ENCODE measurements around the gene ALDH16A1. TPM values are rescaled to one million over a fixed set of nuclear protein-coding genes. Genes with fewer than 3 reads are reported as not detected.

Gene ALDH16A1
- total RNA-seq, result 94.0 TPM

DNA sequence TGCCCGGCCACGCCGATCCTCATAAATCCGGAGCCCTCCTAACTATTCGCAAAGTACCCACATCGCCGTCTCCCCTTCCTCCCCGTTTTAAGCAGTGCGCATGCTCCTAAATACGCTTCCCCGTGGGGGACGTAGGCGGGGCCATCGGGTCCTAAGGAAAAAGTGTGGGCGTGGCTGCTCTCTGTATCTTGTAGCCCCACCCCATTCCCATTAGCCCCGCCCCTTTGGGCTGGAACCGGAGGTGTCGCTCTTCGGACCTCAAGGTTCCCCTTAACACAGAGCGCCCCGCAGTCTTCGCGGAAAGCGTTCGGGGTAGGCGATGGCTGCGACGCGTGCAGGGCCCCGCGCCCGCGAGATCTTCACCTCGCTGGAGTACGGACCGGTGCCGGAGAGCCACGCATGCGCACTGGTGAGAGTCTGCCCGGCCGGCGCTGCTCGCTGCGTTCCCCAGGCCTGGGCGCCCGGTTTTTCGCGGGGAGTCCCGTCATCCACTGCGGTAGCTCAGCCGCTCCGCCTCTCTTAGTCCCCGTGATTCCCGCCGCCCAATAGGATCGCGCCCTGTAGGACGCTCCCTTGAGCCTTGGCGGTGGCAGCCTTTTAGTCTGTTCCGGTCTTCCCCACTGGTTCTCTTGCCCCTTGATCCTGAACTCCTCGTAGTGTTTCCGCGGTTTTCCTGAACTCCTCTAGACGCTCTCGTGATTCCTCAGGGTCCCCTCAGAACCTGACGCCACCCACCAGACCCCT is at the start of gene ALDH16A1:
Gene ALDH16A1, plus strand, starts transcription at position 213 of the 744 bp plus-strand sequence. Its CDS starts 107 bp downstream, at position 320.
- peak; percentile 97 to 98 (median 98) for DNase-seq (ENCODE audit: low read depth in 2 of 3, low spot score in 2 of 3)

- no peak for DNase-seq (ENCODE audit: low read depth in 2 of 3, low spot score in 2 of 3)
Observed at GRCh38 chr19:49403404-49404187, 49.4 kb upstream of the ALDH16A1 start.

DNA sequence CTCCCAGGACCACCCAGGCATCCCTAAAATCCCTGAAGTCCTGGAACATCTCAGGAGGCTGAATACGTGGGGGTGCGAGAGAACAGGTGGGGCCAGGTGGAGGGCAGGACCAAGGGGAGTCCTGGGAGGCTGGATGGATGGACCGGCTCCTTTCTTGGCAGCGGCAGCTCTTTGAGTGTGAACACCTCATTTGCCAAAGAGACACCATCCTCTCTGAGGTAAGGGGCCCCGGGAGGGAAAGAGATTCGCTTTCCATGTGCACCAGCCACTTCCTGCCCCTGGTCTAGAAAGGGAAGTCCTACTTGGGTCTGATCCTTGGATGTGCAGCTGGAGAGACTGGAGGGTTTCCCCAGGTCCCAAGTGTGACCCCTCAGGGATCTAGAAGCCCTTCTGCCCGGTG is 45.9 kb upstream of the ALDH16A1 start:
- no peak for DNase-seq (ENCODE audit: low read depth in 2 of 3, low spot score in 2 of 3)

- DNase-seq (ENCODE audit: low read depth in 2 of 3, low spot score in 2 of 3), result no peak
Observed at GRCh38 chr19:49407482-49408015, 45.5 kb upstream of the ALDH16A1 start.

DNA sequence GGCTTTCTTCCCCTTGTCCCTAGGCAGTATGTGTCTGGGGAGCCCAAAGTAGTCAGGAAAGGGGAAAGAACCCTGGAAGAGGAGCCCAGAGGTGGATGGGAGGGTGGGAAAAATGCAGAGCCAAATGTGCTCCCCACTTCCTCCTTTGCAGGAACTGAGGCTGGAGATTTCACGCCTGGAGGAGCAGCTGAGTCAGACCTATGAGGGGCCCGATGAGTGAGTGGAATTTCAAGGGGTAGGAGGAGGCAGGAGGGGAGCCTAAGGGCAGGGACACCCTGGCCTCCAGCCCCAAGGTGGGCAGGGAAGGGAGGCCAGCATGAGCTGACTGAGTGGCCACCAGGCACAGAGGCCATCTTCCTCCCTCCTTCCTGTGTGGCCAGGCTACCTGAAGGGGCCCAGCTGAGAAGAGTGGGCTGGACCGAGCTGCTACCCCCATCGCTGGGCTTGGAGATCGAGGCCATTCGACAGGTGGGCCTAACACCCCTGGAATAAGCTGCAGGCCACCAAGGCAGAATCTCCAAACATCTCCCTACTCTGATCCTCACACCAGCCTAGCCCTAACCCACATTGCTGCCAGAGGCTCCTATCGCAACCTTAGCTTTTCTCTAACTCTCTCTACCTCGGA is 44.1 kb upstream of the ALDH16A1 start:
- no peak for DNase-seq (ENCODE audit: low read depth in 2 of 3, low spot score in 2 of 3)

- DNase-seq (ENCODE audit: low read depth in 2 of 3, low spot score in 2 of 3), result peak in 1 of 3 donors; percentile 35
Observed at GRCh38 chr19:49409441-49410029, 43.5 kb upstream of the ALDH16A1 start.

DNA sequence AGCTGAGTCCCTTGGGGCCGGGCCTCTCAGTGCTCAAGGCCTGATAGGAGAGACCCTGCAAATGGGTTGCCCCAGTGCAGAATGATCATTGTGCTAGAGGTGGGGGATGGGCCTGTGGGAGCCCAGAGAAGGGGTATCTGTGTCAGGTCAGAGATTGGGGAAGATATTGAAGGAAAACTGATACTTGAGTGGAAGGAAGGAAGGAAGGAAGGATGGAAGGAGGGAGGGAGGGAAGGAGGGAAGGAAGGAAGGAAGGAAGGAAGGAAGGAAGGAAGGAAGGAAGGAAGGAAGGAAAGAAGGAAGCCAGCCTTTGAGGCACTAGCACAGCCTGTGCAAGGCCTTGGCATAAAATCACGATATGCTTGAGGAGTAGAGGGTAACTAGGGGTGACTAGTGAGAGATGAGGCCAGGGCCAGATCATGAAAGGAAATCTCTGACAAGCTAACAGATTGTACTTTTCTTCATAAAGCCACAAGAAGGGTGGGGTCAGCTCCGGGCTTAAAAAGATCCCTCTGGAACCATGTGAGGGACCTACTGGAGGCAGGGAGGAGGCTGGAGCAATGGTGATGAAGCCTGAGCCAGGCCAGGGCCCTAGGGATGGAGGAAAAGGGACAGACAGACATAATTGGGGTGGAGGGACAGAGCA is 41.2 kb upstream of the ALDH16A1 start:
- no peak for DNase-seq (ENCODE audit: low read depth in 2 of 3, low spot score in 2 of 3)

- DNase-seq (ENCODE audit: low read depth in 2 of 3, low spot score in 2 of 3), result no peak
Observed at GRCh38 chr19:49413348-49413747, 39.7 kb upstream of the ALDH16A1 start.

- DNase-seq (ENCODE audit: low read depth in 2 of 3, low spot score in 2 of 3), result no peak
Observed at GRCh38 chr19:49414256-49414655, 38.8 kb upstream of the ALDH16A1 start.

GRCh38 chr19:49415102-49415809 is 37.8 kb upstream of the ALDH16A1 start:
- DNase-seq (ENCODE audit: low read depth in 2 of 3, low spot score in 2 of 3), result no peak

DNA sequence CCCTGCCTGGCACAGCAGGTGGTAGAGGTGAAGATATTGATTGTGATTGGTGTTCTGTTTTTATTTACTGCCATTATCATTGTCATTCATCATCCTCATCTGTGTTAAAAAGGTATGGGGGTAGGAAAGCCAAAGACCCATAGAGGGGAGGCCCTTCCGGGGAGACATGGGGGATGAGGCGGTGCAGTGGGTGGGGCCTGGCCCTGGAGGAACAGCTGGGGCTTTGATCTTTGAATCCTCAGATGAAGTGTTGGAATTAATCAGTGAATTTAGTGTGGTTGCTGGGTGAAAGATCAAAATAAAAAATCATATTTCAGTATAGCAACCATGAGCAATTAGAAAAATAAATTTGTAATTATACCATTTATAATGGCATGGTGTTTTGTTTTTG is 37.2 kb upstream of the ALDH16A1 start:
- DNase-seq (ENCODE audit: low read depth in 2 of 3, low spot score in 2 of 3), result no peak

DNA sequence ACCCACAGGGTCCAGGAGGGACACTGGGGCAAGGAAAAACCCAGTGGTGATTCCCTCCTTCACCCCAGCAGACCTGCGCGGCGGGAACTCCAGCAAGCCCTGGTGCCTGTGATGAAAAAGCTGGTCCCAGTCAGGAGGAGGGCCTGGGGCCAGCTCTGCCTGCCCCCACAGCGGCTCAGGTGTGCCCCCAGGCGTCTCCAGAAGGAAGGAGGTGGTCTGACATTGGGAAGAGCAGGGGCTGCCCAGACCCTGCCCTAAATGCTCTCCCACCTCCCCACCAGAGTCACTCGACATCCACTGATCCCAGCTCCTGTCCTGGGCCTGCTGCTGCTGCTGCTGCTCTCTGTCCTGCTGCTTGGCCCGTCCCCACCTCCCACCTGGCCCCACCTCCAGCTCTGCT is 35.9 kb upstream of the ALDH16A1 start:
- no peak for DNase-seq (ENCODE audit: low read depth in 2 of 3, low spot score in 2 of 3)

DNA sequence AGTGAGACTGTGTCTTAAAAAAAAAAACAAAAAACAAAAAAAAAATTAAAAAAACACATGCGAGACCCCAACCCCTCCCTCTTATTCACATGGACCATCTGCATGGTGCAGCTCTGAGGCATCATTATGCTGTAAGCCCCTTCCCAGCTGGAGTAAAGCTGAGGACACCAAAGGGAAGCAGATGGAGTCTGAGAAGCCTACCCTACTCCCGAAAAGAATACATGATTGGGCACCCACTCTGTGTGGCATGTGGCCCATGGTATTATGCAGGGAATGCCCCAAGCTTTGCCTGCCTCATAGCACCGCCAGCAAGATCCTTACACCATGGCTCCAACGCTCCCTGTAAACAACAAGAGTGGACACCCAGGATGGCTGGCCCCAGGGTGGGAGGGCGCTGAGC is 34.5 kb upstream of the ALDH16A1 start:
- no peak for DNase-seq (ENCODE audit: low read depth in 2 of 3, low spot score in 2 of 3)

GRCh38 chr19:49419173-49419572 is 33.9 kb upstream of the ALDH16A1 start:
- no peak for DNase-seq (ENCODE audit: low read depth in 2 of 3, low spot score in 2 of 3)

- DNase-seq (ENCODE audit: low read depth in 2 of 3, low spot score in 2 of 3), result no peak
Observed at GRCh38 chr19:49420227-49420626, 32.8 kb upstream of the ALDH16A1 start.

GRCh38 chr19:49421039-49421877 is 31.8 kb upstream of the ALDH16A1 start:
- DNase-seq (ENCODE audit: low read depth in 2 of 3, low spot score in 2 of 3), result peak in 2 of 3 donors; percentile 63 to 67

- DNase-seq (ENCODE audit: low read depth in 2 of 3, low spot score in 2 of 3), result no peak
Observed at GRCh38 chr19:49421878-49422202, 31.2 kb upstream of the ALDH16A1 start.

DNA sequence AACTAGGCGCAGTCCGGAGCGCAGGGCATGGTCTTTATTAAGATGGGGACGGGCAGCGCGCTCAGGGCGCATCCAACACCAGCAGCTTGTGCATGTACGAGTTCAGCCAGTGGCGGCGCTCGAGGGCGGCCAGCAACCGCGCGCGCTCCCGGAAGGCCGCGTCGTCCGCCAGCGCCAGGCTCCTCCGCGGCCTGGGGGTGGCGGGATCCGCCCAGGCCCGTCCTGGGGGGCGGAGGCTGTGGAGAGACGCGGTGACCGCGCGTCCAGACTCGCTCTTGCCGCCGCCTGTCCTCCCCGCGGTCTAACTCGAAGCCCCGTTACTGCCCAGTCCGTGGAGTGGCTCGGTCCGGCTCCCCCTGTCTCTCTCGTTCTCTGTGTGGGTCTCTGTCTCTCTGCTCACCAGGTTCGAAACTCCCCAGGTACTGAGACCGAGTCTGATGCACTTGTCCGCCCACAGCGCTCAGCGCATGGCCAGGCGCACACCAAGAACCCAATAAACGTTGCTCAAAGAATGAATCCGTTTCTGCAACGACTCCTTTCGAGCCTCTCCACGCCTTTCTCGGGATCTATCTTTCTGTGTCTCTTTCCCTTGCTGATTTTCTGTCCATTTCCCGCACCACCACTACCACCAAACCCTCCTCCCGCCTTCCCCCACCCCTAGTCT is 30.5 kb upstream of the ALDH16A1 start:
- peak in 1 of 3 donors; percentile 59 for DNase-seq (ENCODE audit: low read depth in 2 of 3, low spot score in 2 of 3)

Data from hematopoietic multipotent progenitor cell (in vitro differentiated cells).